Measurements from ENCODE around the gene HOXB8.
A peak's percentile ranks its signal among the peaks of the same experiment; 100 is the strongest.

DNA sequence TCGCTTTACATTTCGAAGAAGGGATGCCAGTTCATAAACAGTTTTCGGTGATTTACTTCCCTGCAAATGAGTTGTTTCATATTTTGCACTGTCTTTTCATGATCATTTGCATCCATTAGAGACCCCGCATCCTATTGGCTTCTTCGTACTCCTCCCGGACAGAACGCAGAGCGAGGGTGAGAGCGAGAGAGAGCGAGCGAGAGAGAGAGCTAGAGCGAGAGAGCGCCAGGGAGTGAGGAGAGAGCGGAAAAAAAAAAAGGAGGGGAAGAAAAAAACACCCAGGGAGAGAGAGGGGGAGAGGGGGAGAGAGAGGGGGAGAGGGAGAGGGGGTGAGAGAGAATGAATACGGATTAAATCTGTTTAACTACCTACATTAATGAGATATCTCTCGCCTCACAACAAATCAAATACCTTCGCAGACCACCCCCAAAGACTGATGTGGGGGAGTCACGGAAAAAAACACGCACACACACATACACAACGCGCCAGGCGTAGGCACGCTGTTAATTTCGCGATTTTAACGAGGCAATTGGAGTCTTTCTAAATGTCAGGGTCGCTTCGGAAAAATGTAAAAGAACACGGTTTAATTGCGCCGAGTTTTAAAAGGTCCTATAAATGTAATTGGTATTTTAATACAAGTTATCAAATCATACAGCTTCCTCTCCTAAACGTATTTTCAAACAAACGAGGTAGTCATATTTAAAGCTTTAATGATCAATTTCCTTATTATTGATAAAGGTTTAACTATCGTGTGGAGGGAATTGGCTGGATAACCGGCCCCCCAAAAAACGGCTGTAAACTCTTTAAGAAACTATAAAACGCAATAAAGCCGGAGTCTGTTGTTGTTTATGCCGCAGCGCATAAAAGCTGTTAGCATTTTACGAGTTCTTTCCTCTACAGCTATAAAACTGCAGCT is at the start of gene HOXB8:
- TF ChIP-seq, protein P1, sequence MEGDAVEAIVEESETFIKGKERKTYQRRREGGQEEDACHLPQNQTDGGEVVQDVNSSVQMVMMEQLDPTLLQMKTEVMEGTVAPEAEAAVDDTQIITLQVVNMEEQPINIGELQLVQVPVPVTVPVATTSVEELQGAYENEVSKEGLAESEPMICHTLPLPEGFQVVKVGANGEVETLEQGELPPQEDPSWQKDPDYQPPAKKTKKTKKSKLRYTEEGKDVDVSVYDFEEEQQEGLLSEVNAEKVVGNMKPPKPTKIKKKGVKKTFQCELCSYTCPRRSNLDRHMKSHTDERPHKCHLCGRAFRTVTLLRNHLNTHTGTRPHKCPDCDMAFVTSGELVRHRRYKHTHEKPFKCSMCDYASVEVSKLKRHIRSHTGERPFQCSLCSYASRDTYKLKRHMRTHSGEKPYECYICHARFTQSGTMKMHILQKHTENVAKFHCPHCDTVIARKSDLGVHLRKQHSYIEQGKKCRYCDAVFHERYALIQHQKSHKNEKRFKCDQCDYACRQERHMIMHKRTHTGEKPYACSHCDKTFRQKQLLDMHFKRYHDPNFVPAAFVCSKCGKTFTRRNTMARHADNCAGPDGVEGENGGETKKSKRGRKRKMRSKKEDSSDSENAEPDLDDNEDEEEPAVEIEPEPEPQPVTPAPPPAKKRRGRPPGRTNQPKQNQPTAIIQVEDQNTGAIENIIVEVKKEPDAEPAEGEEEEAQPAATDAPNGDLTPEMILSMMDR (conservative IDR thresholded peaks at IDR 0.05 in 1 of 2, IDR thresholded peaks at IDR 0.05 in 1 of 2; ENCODE audit: low read depth in 1 of 2, low read length in 2 of 2): no peak
- peak; percentile 52 for TF ChIP-seq EZH2 (IDR thresholded peaks at IDR 0.05; ENCODE audit: low read length, missing control alignments)

All from fibroblast of lung (primary cell).